Testis (tissue), 2 donors: Measurements from ENCODE around the gene CXorf51B.

Experiments
- POLR2A ChIP-seq: fragments of 450-650 bp; IDR thresholded peaks from one replicate; pipeline ENCODE4 v1.6.1; 2017; ENCODE audit warnings: antibody characterized with exemption, mild to moderate bottlenecking, moderate library complexity
- TF ChIP-seq, protein P1 (sequence below), 3 experiments: fragments of 450-650 bp in 2 of 3; fragments of 200-600 bp in 1 of 3; sonication (generic) in 1 of 3; IDR thresholded peaks; one replicate each; pipeline ENCODE4 v1.5.1; 2016 to 2019; ENCODE audit warnings: antibody characterized with exemption in 3 of 3, mild to moderate bottlenecking in 2 of 3, moderate library complexity in 1 of 3

DNA sequence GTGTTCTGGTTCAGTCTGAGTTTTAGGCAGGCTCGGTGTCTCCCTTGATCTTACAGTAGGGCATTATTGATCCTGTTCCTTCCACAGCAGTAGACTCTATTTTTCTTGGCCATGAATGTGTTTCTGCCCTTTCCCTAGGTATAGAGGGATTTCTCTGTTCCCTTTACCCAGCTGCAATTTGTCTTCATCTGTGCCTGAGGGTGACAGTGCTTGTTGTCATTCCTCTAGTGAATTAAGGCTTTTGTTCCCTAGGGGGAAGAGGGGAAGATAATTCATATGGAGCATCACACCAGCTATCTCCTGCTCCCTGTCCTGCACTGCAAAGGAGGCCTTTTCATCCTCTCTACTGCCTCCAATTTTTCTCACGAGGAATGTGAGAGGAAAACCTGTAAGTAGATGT is 44.7 kb downstream of the CXorf51B start:
- TF ChIP-seq, protein P1, sequence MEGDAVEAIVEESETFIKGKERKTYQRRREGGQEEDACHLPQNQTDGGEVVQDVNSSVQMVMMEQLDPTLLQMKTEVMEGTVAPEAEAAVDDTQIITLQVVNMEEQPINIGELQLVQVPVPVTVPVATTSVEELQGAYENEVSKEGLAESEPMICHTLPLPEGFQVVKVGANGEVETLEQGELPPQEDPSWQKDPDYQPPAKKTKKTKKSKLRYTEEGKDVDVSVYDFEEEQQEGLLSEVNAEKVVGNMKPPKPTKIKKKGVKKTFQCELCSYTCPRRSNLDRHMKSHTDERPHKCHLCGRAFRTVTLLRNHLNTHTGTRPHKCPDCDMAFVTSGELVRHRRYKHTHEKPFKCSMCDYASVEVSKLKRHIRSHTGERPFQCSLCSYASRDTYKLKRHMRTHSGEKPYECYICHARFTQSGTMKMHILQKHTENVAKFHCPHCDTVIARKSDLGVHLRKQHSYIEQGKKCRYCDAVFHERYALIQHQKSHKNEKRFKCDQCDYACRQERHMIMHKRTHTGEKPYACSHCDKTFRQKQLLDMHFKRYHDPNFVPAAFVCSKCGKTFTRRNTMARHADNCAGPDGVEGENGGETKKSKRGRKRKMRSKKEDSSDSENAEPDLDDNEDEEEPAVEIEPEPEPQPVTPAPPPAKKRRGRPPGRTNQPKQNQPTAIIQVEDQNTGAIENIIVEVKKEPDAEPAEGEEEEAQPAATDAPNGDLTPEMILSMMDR (IDR thresholded peaks at IDR 0.05): no peak
- TF ChIP-seq POLR2A: no peak
